ENCODE results near the gene AK1.
"Not testable (repeated sequence)": the region's sequence is repeated elsewhere in the genome, so short reads cannot be mapped to it uniquely, and the experiment has no call there.

The AK1 gene

GRCh38 chr9:127881715-127882114 is 4.2 kb upstream of the AK1 start:
- DNase-seq = not testable (repeated sequence)

DNA sequence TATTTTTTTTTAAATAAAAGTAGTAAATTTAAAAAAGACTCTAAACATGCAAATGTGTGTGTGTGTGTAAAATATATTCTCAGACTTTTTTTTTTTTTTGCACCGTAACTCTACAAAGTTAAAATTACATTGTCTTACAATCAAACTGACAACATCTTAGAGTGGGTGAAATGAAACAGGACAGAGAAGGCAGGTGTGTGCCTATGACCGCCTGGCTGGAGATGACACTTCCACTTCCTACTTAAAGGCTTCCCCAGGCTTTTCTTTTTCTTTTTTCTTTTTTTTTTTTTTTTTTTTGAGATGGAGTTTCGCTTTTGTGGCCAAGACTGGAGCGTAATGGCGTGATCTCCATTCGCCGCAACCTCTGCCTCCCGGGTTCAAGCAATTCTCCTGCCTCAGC is 2.7 kb upstream of the AK1 start:
- DNase-seq = no peak

DNA sequence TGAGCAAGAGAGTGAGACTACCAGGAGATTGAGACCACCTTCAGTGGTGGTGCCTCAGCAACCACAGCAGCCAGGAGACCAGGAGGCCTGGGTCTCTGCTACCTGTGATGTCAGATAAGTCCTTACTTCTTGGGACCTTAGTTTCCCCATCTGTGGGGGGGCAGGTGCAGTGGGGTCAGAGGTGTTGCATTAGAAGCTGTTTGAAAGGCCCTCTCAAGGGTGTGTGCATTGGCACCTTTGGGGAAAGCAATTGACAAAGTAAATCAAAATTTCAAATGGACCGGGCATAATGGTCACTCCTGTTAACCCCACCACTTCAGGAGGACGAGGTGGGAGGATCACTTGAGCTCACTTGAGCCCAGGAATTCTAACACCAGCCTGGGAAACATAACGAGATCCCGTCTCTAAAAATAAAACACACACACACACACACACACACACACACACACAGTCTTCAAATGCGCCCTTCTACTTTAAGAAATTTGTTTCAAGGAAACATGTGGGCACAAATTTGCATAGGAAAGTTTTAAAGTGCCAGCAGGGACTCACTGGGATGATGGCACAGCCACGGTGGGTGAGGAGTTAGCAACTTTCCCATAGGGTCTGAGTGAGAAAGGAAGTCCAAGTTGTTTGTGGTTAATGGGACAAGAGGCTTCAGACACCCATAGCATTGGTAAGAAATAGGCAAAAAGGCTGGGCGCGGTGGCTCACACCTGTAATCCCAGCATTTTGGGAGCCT is 1.3 kb upstream of the AK1 start:
- DNase-seq = no peak

GRCh38 chr9:127878001-127878651 is 651 bp upstream of the AK1 start:
- no peak for DNase-seq

- no peak for DNase-seq
Observed at GRCh38 chr9:127876764-127877562, 512 bp downstream of the AK1 start.

GRCh38 chr9:127876026-127876763 is 1.3 kb downstream of the AK1 start:
- no peak for DNase-seq

DNA sequence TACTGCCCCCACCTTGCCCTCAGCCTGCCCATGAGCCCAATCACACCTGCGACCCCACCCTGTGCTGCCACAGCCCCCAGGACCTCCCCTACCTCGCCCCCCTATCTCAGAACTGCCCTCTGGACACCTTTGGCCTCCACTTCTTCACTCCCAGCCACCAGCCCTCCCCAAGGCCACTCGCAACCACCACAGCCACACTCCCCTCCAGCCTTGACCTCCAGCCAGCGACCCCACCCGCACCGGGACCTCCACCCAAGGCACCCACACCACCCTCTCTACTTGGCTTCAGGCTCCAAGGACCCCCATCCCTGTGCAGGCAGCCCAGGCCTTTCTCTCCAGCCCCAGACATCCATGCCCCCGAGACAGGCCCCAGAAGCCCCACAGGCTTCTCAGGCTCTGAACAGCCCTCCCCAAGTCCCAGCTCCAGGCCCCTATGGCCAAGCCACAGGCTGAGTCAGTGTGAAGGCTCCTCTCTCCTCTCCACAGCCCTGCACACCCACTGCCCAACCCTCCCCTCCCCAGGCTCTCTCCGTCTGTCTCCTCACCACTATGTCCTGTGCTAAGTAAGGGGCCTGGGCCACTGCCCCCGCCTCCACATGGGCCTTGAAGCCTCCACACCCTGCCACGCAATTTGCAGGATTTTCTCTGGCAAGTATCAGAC is 2.0 kb downstream of the AK1 start:
- no peak for DNase-seq

DNA sequence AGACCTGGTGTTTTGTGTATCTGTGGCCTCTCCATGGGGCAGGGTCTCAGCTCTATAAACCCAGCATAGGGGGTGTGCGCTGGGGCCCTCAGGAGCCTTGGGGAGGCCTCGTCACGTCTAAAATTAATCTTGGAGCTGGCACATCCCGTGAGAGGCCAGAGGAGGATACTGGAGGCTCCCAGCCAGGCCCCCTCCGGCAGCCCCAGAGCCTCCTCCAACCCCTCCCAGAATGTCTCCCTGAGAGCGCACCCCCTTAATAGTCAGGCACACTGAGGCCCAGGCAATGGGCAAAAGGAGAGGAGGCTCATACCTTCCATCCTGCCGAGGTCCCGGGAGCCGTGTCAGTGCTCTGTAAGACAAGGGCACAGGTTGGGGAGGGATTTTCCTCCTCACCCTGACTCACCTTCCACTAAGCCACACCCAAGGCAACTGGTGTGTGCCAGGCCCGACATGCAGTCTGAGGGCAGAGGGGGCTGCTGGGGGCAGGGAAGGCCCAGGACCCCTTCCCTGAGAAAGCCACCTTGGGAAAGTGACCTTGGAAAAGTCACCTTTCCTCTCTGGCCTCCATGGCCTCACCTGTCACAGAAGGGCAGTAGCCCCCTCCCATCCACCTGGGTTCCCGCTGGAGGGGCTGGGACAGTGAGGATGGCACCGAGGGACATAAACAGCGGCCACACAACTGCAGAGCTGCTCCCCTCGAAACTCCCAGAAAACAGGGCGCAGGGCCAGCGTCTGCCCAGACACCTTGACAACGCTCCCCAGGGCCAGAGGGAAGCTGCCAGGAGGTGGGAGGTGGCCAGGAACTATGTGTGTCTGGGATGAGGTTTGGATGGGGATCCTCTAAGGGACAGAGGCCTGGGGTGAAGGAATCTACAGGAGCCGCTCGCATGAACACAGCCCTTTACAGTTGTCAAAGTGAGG is 2.9 kb downstream of the AK1 start:
- DNase-seq = no peak

DNA sequence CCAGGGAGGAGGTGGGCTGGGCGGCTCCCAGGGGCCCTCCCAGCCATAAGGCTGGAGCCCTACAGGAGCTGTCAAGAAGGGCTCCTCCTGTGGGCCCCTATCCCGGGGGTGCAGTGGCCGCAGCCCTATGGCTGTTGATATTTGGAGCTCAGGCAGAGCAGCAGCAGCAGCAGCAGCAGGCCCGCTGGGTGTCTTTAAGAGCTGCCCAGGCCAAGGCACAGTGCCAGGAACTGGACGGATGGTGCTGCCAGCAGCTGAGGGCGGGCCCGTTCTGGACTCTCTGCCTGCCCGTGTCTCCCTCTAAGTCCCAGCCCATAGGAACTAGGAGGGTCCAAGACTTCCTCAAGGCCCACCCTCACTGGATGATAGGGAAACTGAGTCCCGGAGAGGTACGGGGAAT is 3.6 kb downstream of the AK1 start:
- no peak for DNase-seq

- no peak for DNase-seq
Observed at GRCh38 chr9:127873223-127873691, 4.2 kb downstream of the AK1 start.

- DNase-seq = no peak
Observed at GRCh38 chr9:127872369-127873222, 4.9 kb downstream of the AK1 start.

- DNase-seq = no peak
Observed at GRCh38 chr9:127871531-127871930, 5.9 kb downstream of the AK1 start.

DNA sequence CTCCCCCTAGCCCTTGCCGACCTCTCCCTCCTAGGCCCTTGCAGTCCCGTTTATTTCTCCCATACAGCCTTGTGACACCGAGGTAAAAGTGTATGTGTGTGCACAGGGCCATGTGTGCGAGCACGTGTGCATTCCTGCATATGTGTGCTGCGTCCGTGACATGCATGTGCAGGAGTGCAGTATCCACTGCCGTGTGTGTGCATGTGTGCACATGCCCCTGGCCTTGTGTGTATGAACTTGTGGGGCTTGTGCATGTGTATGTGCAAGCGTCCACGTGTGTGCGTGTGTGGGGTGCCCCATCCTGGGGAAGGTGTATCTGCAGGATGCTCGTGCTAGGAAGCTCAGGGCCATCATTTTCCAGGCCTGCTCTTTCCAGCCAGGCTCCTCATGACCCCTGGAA is 6.6 kb downstream of the AK1 start:
- no peak for DNase-seq

- DNase-seq = not testable (repeated sequence)
Observed at GRCh38 chr9:127870153-127870491, 7.4 kb downstream of the AK1 start.

GRCh38 chr9:127869310-127870152 is 7.9 kb downstream of the AK1 start:
- DNase-seq = peak; percentile 95

DNA sequence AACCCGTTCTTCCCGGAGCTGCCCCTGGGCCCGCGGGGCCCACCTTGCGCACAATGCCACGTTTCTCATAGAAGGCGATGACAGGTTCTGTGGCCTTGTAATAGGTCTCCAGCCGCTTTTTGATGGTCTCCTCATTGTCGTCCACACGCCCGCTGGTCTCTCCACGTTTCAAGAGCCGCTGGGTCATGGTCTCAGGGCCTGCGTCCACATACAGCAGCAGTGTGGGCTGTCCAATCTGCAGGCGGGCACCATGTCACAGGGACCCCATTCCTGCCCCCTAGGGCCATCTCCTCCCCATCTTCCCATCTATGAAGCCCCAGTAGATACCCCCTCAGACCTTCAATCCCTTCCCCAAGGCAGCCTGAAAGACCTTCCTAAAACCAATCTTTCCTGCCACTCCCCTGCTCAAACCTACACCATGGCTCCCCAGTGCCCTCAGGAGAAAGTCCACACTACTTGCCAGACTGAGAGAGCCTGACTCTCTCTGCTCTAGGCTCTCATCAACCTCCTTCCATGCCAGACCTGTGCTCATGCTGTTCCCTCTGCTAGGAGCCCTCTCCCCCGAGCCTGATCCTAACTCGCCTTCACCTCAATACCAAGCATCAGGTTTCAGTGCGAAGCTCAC is 9.1 kb downstream of the AK1 start:
- no peak for DNase-seq

- DNase-seq = no peak
Observed at GRCh38 chr9:127867356-127868277, 9.9 kb downstream of the AK1 start.

DNA sequence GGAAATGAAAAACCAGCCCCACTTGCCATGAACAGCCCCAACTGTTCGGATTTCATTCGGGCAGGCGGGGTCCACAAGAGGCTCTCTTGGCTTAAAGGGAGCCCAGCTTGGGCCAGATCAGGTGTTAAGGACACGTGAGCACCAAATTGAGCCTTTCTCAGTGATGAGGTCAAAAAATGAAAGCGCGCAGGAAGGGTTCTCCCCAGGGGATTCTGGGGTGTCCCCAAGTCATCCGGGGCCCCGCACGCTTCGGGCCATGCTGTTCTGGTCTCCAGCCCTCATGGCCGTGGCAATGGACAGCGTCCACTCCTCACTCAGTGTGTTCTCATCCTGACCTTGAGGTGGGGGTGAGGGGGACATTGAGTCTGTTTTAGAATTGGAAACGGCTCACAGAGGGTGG is 10.9 kb downstream of the AK1 start:
- DNase-seq = no peak
